Vagina (tissue), 2 donors: Measurements from ENCODE around the gene H2BW2.
"Not testable (repeated sequence)": the region's sequence is repeated elsewhere in the genome, so short reads cannot be mapped to it uniquely, and the experiment has no call there.

Experiments
- CTCF ChIP-seq, 3 experiments: fragments of 450-650 bp in 2 of 3; fragments of 200-600 bp in 1 of 3; sonication (generic) in 1 of 3; IDR thresholded peaks; one replicate each; pipeline ENCODE4 v1.5.1; 2017 to 2019; ENCODE audit warnings: antibody characterized with exemption in 3 of 3, mild to moderate bottlenecking in 2 of 3, moderate library complexity in 2 of 3
- POLR2A ChIP-seq, 2 donors: fragments of 450-650 bp; IDR thresholded peaks; one replicate each; pipeline ENCODE4 v1.6.1; 2017; ENCODE audit warnings: antibody characterized with exemption in 2 of 2, mild to moderate bottlenecking in 2 of 2, moderate library complexity in 2 of 2
- POLR2AphosphoS5 ChIP-seq, 2 donors: sonication (generic); formaldehyde crosslinking; IDR thresholded peaks; one replicate each; pipeline ENCODE4 v1.9.0; 2017; ENCODE audit warnings: antibody characterized with exemption in 2 of 2, mild to moderate bottlenecking in 2 of 2, low read depth in 1 of 2; ENCODE audit not compliant: insufficient read depth in 1 of 2

- TF ChIP-seq CTCF (IDR thresholded peaks at IDR 0.05); POLR2A (IDR thresholded peaks at IDR 0.05); POLR2AphosphoS5 (IDR thresholded peaks at IDR 0.05; ENCODE audit: insufficient read depth in 1 of 2, low read depth in 1 of 2): not testable (repeated sequence)
Measured at GRCh38 chrX:104062636-104063035, 22.9 kb downstream of the H2BW2 start.
